PC-3 (cell line): Measurements from ENCODE around the gene MZT1. TPM values are rescaled to one million over a fixed set of nuclear protein-coding genes. Genes with fewer than 3 reads are reported as not detected.

Experiments used
- ATAC-seq: fragments of 200-7000 bp; cut with Tn5 transposase; 2 replicates; pipeline ENCODE4 v1.9.1; 2020; ENCODE audit warnings: mild to moderate bottlenecking, moderate library complexity
- BruUV-seq: library from RNA; stranded (reverse); fragments of 400-500 nt; replicated peaks from 2 replicates; lab custom pipeline; 2021; lab: Mats Ljungman, UMichigan
- CTCF ChIA-PET: fragments of 300-600 bp; sonication (Branson Sonifier 250); formaldehyde crosslinking; loops from one replicate; lab custom pipeline; 2022; ENCODE audit warnings: antibody characterized with exemption; lab: Charles Lee
- POLR2A ChIA-PET: fragments of 300-600 bp; sonication (Branson Sonifier 250); formaldehyde crosslinking; loops from one replicate; lab custom pipeline; 2022; ENCODE audit warnings: antibody characterized with exemption; ENCODE audit not compliant: unreplicated experiment; lab: Charles Lee
- DNase-seq: peaks from one replicate; pipeline ENCODE4 v3.0.0-alpha.2; 2015
- H2AFZ ChIP-seq: fragments of 300-600 bp; sonication (generic); 2 replicates; pipeline ENCODE4 v1.6.0; 2016; ENCODE audit warnings: antibody characterized with exemption, low read length
- H3F3A ChIP-seq: fragments of 300-600 bp; sonication (generic); one replicate; pipeline ENCODE4 v1.6.0; 2017; ENCODE audit warnings: antibody characterized with exemption, low read length, control low read depth, mild to moderate bottlenecking; ENCODE audit not compliant: unreplicated experiment
- H3K27ac ChIP-seq: fragments of 300-600 bp; sonication (generic); 2 replicates; pipeline ENCODE4 v1.5.1; 2016; ENCODE audit warnings: mild to moderate bottlenecking, low read length
- H3K27me3 ChIP-seq: fragments of 300-600 bp; sonication (generic); 2 replicates; pipeline ENCODE4 v1.6.1; 2016; ENCODE audit warnings: low read length, mixed read lengths
- H3K36me3 ChIP-seq: fragments of 300-600 bp; sonication (generic); 2 replicates; pipeline ENCODE4 v1.6.1; 2016; ENCODE audit warnings: low read depth, mixed run types, low read length, mixed read lengths
- H3K4me1 ChIP-seq: fragments of 300-600 bp; sonication (generic); 2 replicates; pipeline ENCODE4 v1.5.1; 2016; ENCODE audit warnings: low read length; ENCODE audit not compliant: insufficient read depth
- H3K4me2 ChIP-seq: fragments of 300-600 bp; sonication (generic); 2 replicates; pipeline ENCODE4 v1.6.0; 2016; ENCODE audit warnings: low read length
- H3K4me3 ChIP-seq: fragments of 300-600 bp; sonication (generic); 2 replicates; pipeline ENCODE4 v1.5.1; 2016; ENCODE audit warnings: mild to moderate bottlenecking, low read length, mixed read lengths
- H3K79me2 ChIP-seq: fragments of 300-600 bp; sonication (generic); 2 replicates; pipeline ENCODE4 v1.6.1; 2017; ENCODE audit warnings: low read length, mixed read lengths
- H3K9ac ChIP-seq: fragments of 300-600 bp; sonication (generic); 2 replicates; pipeline ENCODE4 v1.6.0; 2016; ENCODE audit warnings: mild to moderate bottlenecking, low read length
- H3K9me2 ChIP-seq: fragments of 300-600 bp; sonication (generic); replicated peaks from 2 replicates; pipeline ENCODE4 v1.6.1; 2016; ENCODE audit warnings: mixed run types, low read length, mixed read lengths
- H3K9me3 ChIP-seq: fragments of 300-600 bp; sonication (generic); 2 replicates; pipeline ENCODE4 v1.6.1; 2016; ENCODE audit warnings: low read length, mixed read lengths
- H4K20me1 ChIP-seq: fragments of 300-600 bp; sonication (generic); 2 replicates; pipeline ENCODE4 v1.6.1; 2016; ENCODE audit warnings: low read length, mixed read lengths
- EZH2 ChIP-seq: fragments of 300-600 bp; sonication (generic); IDR thresholded peaks from one replicate; pipeline ENCODE4 v1.6.1; 2017; ENCODE audit warnings: antibody characterized with exemption, mild to moderate bottlenecking, low read length; ENCODE audit not compliant: unreplicated experiment
- EZH2phosphoT487 ChIP-seq: fragments of 300-600 bp; sonication (generic); IDR thresholded peaks from 2 replicates; pipeline ENCODE4 v1.6.1; 2018; ENCODE audit warnings: mild to moderate bottlenecking, antibody characterized with exemption, low read length, borderline replicate concordance
- intact Hi-C: fragments of 100-400 bp; cut with micrococcal nuclease; formaldehyde crosslinking; loops from 2 replicates; pipeline ENCODE4 v1.9.0; 2023
- total RNA-seq: library from RNA; depleted of rRNA; stranded (reverse); fragments of >200 nt; gene quantifications from 2 replicates; pipeline ENCODE4 v1.2.3, GENCODE V29; 2014
- TF ChIP-seq, protein P1 (sequence below): fragments of 300-600 bp; sonication (generic); conservative IDR thresholded peaks from 2 replicates; pipeline ENCODE4 v1.5.1; 2017; ENCODE audit warnings: antibody characterized with exemption, low read depth, mild to moderate bottlenecking, low read length

MZT1 gene
- total RNA-seq, 1 experiment from 2014 or later, result 17.0 TPM

DNA sequence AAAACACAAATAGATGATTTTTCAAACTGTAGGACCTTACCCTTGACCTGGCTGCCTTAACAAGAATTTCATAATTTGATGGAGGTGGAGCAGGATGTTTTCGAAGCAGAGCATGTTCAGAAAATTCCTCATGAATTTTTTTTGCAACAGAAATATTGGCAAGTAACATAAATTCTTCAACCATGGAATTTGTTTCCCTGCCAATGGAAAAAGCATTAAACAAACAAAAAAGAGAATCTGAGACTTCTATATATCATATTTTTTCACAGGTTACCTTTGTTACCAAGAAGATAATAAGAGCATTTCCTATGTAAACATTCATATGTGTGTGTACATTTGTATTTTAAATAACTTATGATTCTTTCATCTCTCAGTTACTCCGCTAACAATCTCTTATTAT lies 36.0 kb upstream of the MZT1 start:
- Histone ChIP-seq H4K20me1 (no peaks in the 10 kb centered on the region), H3K9me3 (no peaks in the 10 kb centered on the region), H3K27ac (no peak overlapping the region), H3K9ac (no peak overlapping the region), H3K79me2 (no peaks in the 10 kb centered on the region), H3F3A (no peaks in the 10 kb centered on the region), H3K36me3 (peaks cover 74% of the 10 kb centered on the region), H3K9me2 (no peaks in the 10 kb centered on the region), H3K4me1 (no peaks in the 10 kb centered on the region), H3K4me3 (no peak overlapping the region), H3K4me2 (no peak overlapping the region), H2AFZ (no peak overlapping the region), H3K27me3 (no peaks in the 10 kb centered on the region)
- DNase-seq (no peak), ATAC-seq (no peak)
- no peak for TF ChIP-seq EZH2phosphoT487
- TF ChIP-seq EZH2, result no peak
- TF ChIP-seq, protein P1, sequence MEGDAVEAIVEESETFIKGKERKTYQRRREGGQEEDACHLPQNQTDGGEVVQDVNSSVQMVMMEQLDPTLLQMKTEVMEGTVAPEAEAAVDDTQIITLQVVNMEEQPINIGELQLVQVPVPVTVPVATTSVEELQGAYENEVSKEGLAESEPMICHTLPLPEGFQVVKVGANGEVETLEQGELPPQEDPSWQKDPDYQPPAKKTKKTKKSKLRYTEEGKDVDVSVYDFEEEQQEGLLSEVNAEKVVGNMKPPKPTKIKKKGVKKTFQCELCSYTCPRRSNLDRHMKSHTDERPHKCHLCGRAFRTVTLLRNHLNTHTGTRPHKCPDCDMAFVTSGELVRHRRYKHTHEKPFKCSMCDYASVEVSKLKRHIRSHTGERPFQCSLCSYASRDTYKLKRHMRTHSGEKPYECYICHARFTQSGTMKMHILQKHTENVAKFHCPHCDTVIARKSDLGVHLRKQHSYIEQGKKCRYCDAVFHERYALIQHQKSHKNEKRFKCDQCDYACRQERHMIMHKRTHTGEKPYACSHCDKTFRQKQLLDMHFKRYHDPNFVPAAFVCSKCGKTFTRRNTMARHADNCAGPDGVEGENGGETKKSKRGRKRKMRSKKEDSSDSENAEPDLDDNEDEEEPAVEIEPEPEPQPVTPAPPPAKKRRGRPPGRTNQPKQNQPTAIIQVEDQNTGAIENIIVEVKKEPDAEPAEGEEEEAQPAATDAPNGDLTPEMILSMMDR, result no peak
- ChIA-PET CTCF (no interaction called here), POLR2A (no interaction called here)
- BruUV-seq, result no TSS peak
- intact Hi-C loops, result no loop called here

DNA sequence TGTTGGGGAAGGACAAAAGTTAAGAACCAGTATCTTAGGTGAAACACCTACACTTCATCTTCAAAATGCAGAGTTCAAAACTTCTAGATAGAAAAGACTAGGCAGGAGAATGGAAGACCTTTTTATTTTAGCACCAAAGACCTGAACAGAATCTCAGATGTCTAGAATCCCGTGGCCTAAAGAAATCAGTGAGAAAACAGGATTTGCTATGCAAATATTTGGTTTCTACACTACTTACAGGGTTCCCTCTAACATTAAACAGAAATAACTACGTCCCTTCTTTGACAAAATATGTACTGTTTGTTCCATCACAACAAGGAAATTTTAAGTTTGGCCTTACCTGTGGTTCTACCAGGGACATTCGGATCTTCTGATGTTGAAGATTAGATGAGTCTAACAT lies 32.8 kb upstream of the MZT1 start:
- Histone ChIP-seq H3F3A (no peaks in the 10 kb centered on the region), H3K79me2 (no peaks in the 10 kb centered on the region), H3K4me3 (no peak overlapping the region), H3K27ac (no peak overlapping the region), H2AFZ (no peak overlapping the region), H3K9ac (no peak overlapping the region), H3K9me2 (no peaks in the 10 kb centered on the region), H4K20me1 (no peaks in the 10 kb centered on the region), H3K27me3 (no peaks in the 10 kb centered on the region), H3K9me3 (no peaks in the 10 kb centered on the region), H3K4me2 (no peak overlapping the region), H3K4me1 (no peaks in the 10 kb centered on the region), H3K36me3 (peaks cover 51% of the 10 kb centered on the region; the same call in 1 of the 2 replicates)
- ChIA-PET POLR2A (no interaction called here), CTCF (no interaction called here)
- no peak for ATAC-seq
- TF ChIP-seq EZH2phosphoT487, result no peak
- TF ChIP-seq, protein P1, result no peak
- no peak for TF ChIP-seq EZH2
- BruUV-seq, result no TSS peak
- intact Hi-C loops, result no loop called here
- no peak for DNase-seq

DNA sequence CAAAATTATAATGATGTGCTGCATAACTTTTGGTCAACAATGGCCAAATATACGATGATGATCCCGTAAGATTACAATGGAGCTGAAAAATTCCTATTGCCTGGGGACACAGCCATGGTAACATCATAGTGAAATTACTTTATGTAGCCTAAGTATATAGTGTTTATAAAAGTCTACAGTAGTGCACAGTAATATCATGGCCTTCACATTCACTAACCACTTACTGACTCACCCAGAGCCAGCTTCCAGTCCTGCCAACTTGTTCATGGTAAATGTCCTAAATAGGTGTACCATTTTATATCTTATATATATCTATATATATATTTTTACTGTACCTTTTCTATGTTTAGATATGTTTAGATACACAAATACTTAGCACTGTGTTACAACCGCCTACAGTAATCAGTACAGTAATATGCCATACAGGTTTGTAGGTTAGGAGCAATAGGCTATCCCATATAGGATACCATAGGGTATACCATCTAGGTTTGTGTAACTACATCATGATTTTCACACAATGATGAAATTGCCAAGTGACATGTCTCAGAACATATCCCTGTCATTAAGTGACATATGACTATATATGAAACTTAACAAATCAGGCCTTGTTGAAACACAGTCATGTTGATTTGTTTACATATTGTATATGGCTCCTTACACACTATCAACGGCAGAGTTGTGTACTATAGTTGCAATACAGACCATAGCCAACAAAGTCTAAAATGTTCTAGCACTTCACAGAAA lies 30.5 kb upstream of the MZT1 start:
- intact Hi-C loops, result no loop called here
- BruUV-seq, result no TSS peak
- peak; percentile 70 for ATAC-seq
- H3K9ac ChIP-seq, result no peak overlapping the region
- H3K27me3 ChIP-seq, result no peaks in the 10 kb centered on the region
- no peaks in the 10 kb centered on the region for H3K4me1 ChIP-seq
- H3K27ac ChIP-seq, result no peak overlapping the region
- peak; percentile 34 for DNase-seq
- no peak overlapping the region for H3K4me2 ChIP-seq
- H3K36me3 ChIP-seq, result peaks cover 46% of the 10 kb centered on the region; the same call in 1 of the 2 replicates
- no peaks in the 10 kb centered on the region for H4K20me1 ChIP-seq
- no peaks in the 10 kb centered on the region for H3F3A ChIP-seq
- TF ChIP-seq EZH2 (no peak), EZH2phosphoT487 (no peak)
- TF ChIP-seq, protein P1, result no peak
- H3K79me2 ChIP-seq, result no peaks in the 10 kb centered on the region
- no peaks in the 10 kb centered on the region for H3K9me3 ChIP-seq
- H3K4me3 ChIP-seq, result no peak overlapping the region
- no peaks in the 10 kb centered on the region for H3K9me2 ChIP-seq
- no peak overlapping the region for H2AFZ ChIP-seq
- CTCF ChIA-PET, result no interaction called here
- POLR2A ChIA-PET, result no interaction called here
